ENCODE measurements around the gene EPHB3. TPM values are rescaled to one million over a fixed set of nuclear protein-coding genes. Genes with fewer than 3 reads are reported as not detected.

The EPHB3 gene
- total and polyA plus RNA-seq, 2 donors (not counting 3 experiments of a cell fraction or from before 2014, with no cell fraction given), result 0.01 TPM; not detected in 1

DNA sequence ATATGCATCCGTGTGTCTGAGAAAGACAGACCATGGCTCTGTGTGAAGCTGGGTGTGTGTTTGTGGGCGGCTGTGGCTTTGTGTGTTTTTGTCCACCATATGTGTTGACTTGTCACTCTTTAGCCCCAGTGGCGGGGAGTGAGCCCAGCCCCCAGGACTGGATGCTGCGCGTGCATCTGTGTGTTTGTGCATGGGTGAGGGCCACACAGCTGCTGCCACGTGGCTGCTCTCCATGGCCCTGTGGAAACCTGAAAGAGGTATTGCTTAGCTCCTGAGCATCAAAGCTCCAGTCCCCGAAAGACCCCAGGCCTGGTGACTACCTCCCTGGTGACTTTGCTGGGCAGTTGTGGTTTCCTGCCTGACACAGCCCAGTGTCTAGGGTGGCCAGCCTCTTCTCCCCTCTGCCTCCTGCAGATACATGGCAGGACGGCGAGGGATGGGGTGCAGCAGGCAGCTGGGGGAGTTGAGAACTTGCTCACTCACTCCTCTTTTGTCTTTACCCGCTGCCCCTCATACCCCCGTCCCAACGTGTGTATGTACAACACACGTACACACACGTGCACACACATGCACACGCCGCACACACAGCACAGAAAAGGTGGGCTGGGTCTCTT lies 6.5 kb downstream of the EPHB3 start:
- intact Hi-C loops (cut with micrococcal nuclease) (no loop called here), dilution Hi-C loops (cut with MboI; ENCODE audit: extremely low pct_ligation_motif_present, low sequenced_read_pairs) (no loop called here)
- no peaks in the 10 kb centered on the region for H3K9me1 ChIP-seq (replicated peaks; ENCODE audit: control insufficient read depth, extremely low read depth, insufficient read depth, low read length)
- TF ChIP-seq, protein P1, sequence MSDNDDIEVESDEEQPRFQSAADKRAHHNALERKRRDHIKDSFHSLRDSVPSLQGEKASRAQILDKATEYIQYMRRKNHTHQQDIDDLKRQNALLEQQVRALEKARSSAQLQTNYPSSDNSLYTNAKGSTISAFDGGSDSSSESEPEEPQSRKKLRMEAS (IDR thresholded peaks at IDR 0.05; ENCODE audit: insufficient read depth, insufficient read length), result no peak
- no peak for TF ChIP-seq MYC (IDR thresholded peaks at IDR 0.05; ENCODE audit: low read depth, low read length)
- TF ChIP-seq FOS (IDR thresholded peaks at IDR 0.05; ENCODE audit: borderline replicate concordance, insufficient read depth, low read length), result no peak
- H3K9me3 ChIP-seq (replicated peaks; ENCODE audit: control insufficient read depth, insufficient read depth, low read length), result no peaks in the 10 kb centered on the region
- H3K4me1 ChIP-seq (ENCODE audit: control insufficient read depth, extremely low read depth, insufficient read depth, low read length), result no peaks in the 10 kb centered on the region
- H4K20me1 ChIP-seq (replicated peaks; ENCODE audit: control insufficient read depth, extremely low read depth, insufficient read depth, low read length), result no peaks in the 10 kb centered on the region
- FAIRE-seq (no peak), DNase-seq (ENCODE audit: low read depth, low spot score) (no peak)
- CTCF ChIA-PET, result no interaction called here
- no peaks in the 10 kb centered on the region for H3K79me2 ChIP-seq (ENCODE audit: control insufficient read depth, insufficient read depth, low read length)
- POLR2A ChIA-PET, result no interaction called here
- BruUV-seq (replicated peaks), result no TSS peak
- no peaks in the 10 kb centered on the region for H3K36me3 ChIP-seq (ENCODE audit: control insufficient read depth in 2 of 2, extremely low read depth in 1 of 2, insufficient read depth in 2 of 2, low read length in 2 of 2)
- no peak overlapping the region for H3K9ac ChIP-seq (replicated peaks; ENCODE audit: extremely low read depth, insufficient read depth, low read length)
- no peak overlapping the region for H2AFZ ChIP-seq (ENCODE audit: low read depth, low read length)
- H3K27me3 ChIP-seq (ENCODE audit: control insufficient read depth in 2 of 2, insufficient read depth in 2 of 2, low read length in 2 of 2), result peaks cover 32 to 42% of the 10 kb centered on the region in 2 experiments
- H3K27ac ChIP-seq (ENCODE audit: insufficient read depth, low read depth, low read length), result no peak overlapping the region
- no peak overlapping the region for H3K4me3 ChIP-seq (replicated peaks in 1 of 3; ENCODE audit: insufficient read depth in 1 of 3, low read depth in 1 of 3, low read length in 3 of 3)
- H3K4me2 ChIP-seq (ENCODE audit: insufficient read depth, low read length), result no peak overlapping the region

DNA sequence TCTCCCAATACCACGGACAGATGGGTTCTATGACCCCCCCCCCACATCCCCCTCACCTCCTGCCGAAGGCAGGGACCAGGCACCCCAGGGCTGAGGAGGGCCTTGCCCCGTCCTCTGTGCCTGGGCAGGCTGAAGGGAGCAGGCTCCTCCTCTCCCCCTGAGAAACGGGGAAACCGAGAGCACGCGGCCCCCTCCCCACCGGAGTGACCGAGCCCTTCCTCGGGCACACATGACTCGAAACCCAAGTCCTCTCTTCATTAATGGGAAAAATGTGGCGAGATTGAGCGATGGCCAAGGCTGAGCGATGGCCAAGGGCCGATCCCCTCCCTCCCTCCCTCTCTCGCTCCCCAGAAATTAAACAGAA lies 7.0 kb downstream of the EPHB3 start:
- intact Hi-C loops (cut with micrococcal nuclease) (no loop called here), dilution Hi-C loops (cut with MboI; ENCODE audit: extremely low pct_ligation_motif_present, low sequenced_read_pairs) (no loop called here)
- Histone ChIP-seq H3K36me3 (ENCODE audit: control insufficient read depth in 2 of 2, extremely low read depth in 1 of 2, insufficient read depth in 2 of 2, low read length in 2 of 2) (no peaks in the 10 kb centered on the region), H3K4me2 (ENCODE audit: insufficient read depth, low read length) (no peak overlapping the region), H3K9ac (replicated peaks; ENCODE audit: extremely low read depth, insufficient read depth, low read length) (no peak overlapping the region), H4K20me1 (replicated peaks; ENCODE audit: control insufficient read depth, extremely low read depth, insufficient read depth, low read length) (no peaks in the 10 kb centered on the region), H2AFZ (ENCODE audit: low read depth, low read length) (peak overlapping the region; percentile 69), H3K27ac (ENCODE audit: insufficient read depth, low read depth, low read length) (no peak overlapping the region), H3K79me2 (ENCODE audit: control insufficient read depth, insufficient read depth, low read length) (no peaks in the 10 kb centered on the region), H3K27me3 (ENCODE audit: control insufficient read depth in 2 of 2, insufficient read depth in 2 of 2, low read length in 2 of 2) (peaks cover 27 to 37% of the 10 kb centered on the region in 2 experiments), H3K9me1 (replicated peaks; ENCODE audit: control insufficient read depth, extremely low read depth, insufficient read depth, low read length) (no peaks in the 10 kb centered on the region), H3K4me1 (ENCODE audit: control insufficient read depth, extremely low read depth, insufficient read depth, low read length) (no peaks in the 10 kb centered on the region), H3K4me3 (replicated peaks in 1 of 3; ENCODE audit: insufficient read depth in 1 of 3, low read depth in 1 of 3, low read length in 3 of 3) (no peak overlapping the region), H3K9me3 (replicated peaks; ENCODE audit: control insufficient read depth, insufficient read depth, low read length) (no peaks in the 10 kb centered on the region)
- ChIA-PET CTCF (no interaction called here), POLR2A (no interaction called here)
- no TSS peak for BruUV-seq (replicated peaks)
- DNase-seq (ENCODE audit: low read depth, low spot score) (no peak), FAIRE-seq (no peak)
- TF ChIP-seq, protein P2, sequence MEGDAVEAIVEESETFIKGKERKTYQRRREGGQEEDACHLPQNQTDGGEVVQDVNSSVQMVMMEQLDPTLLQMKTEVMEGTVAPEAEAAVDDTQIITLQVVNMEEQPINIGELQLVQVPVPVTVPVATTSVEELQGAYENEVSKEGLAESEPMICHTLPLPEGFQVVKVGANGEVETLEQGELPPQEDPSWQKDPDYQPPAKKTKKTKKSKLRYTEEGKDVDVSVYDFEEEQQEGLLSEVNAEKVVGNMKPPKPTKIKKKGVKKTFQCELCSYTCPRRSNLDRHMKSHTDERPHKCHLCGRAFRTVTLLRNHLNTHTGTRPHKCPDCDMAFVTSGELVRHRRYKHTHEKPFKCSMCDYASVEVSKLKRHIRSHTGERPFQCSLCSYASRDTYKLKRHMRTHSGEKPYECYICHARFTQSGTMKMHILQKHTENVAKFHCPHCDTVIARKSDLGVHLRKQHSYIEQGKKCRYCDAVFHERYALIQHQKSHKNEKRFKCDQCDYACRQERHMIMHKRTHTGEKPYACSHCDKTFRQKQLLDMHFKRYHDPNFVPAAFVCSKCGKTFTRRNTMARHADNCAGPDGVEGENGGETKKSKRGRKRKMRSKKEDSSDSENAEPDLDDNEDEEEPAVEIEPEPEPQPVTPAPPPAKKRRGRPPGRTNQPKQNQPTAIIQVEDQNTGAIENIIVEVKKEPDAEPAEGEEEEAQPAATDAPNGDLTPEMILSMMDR (IDR thresholded peaks at IDR 0.05; ENCODE audit: extremely low read depth in 1 of 2, insufficient read depth in 1 of 2, low read depth in 1 of 2, low read length in 2 of 2), result no peak
- TF ChIP-seq GATA2 (IDR thresholded peaks at IDR 0.05; ENCODE audit: insufficient read depth, insufficient read length, low read depth, low read length) (no peak), POLR2AphosphoS5 (IDR thresholded peaks at IDR 0.05; ENCODE audit: insufficient read depth, low read depth, low read length) (no peak), EZH2 (IDR thresholded peaks at IDR 0.05; ENCODE audit: borderline replicate concordance, low read depth, low read length, severe bottlenecking) (no peak), JUN (IDR thresholded peaks at IDR 0.05; ENCODE audit: borderline replicate concordance, insufficient read depth, insufficient read length, low read depth) (no peak), MYC (IDR thresholded peaks at IDR 0.05; ENCODE audit: low read depth, low read length) (no peak), POLR2A (IDR thresholded peaks at IDR 0.05; ENCODE audit: low read depth, low read length) (no peak), FOS (IDR thresholded peaks at IDR 0.05; ENCODE audit: borderline replicate concordance, insufficient read depth, low read length) (no peak)
- TF ChIP-seq, protein P1 (IDR thresholded peaks at IDR 0.05; ENCODE audit: insufficient read depth, insufficient read length), result no peak

Data from endothelial cell of umbilical vein (primary cell).